HS-5 (cell line): ENCODE data around the gene PIK3C2G.
"Not testable (repeated sequence)": the region's sequence is repeated elsewhere in the genome, so short reads cannot be mapped to it uniquely, and the experiment has no call there.

Experiments used
- DNase-seq: peaks from one replicate; pipeline ENCODE4 v3.0.0-alpha.2; 2012; ENCODE audit warnings: low read depth

PIK3C2G gene

GRCh38 chr12:18472304-18472703, 211.0 kb downstream of the PIK3C2G start:
- DNase-seq: no peak

- DNase-seq: no peak
Observed at GRCh38 chr12:18472806-18473205, 211.5 kb downstream of the PIK3C2G start.

GRCh38 chr12:18476861-18477260, 215.5 kb downstream of the PIK3C2G start:
- no peak for DNase-seq

- no peak for DNase-seq
Observed at GRCh38 chr12:18479256-18479655, 217.9 kb downstream of the PIK3C2G start.

- no peak for DNase-seq
Observed at GRCh38 chr12:18482601-18483120, 221.3 kb downstream of the PIK3C2G start.

DNA sequence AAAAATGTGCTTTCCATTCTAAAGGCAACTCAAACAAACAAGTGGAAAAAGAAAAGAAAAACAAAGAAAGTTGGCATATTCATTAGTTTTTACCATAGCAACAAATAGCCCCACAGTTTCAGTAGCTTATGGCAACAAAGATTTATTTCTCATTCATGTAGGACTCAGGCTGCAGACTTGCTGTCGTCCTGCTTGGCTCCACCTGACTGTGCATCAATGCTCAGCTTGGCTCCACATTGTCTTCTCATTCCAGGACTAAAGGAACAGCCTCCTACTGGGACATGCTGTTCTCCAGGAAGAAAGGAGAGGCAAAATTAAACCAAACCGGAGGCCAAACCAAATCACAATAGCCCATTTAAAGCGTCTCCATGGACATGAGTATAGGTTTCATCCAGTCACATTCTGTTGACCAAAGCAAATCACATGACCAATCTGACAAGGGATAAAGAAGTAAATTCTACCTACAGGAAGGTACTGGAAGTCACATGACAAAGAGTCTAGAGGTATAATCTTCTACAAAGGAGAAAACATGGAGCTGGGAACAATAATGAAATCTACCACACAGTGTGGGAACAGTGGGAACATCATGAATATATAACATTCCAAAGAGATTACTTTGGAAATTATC, 222.5 kb downstream of the PIK3C2G start:
- no peak for DNase-seq

DNA sequence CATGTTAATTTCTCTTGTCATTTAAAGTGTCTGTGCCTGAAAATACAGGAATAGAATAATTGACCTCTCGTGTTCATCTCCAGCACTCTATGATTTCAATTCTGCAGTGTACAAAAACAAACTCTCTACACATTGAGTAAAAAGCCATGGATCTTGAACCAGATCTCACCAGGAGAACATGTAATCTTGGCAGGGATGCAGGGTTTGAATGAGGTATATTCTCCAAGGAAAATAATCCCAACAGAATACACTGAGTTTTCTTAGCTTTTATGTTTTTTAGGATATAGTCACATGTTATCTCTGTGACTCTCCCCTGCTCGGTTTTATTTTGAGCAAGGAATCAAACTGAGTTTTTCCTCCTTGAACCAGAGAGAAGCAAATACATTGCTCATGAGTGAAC, 224.7 kb downstream of the PIK3C2G start:
- no peak for DNase-seq

GRCh38 chr12:18487509-18487908, 226.2 kb downstream of the PIK3C2G start:
- no peak for DNase-seq

- peak; percentile 68 for DNase-seq
Observed at GRCh38 chr12:18492372-18493025, 231.2 kb downstream of the PIK3C2G start.

- no peak for DNase-seq
Observed at GRCh38 chr12:18496156-18496555, 234.8 kb downstream of the PIK3C2G start.

DNA sequence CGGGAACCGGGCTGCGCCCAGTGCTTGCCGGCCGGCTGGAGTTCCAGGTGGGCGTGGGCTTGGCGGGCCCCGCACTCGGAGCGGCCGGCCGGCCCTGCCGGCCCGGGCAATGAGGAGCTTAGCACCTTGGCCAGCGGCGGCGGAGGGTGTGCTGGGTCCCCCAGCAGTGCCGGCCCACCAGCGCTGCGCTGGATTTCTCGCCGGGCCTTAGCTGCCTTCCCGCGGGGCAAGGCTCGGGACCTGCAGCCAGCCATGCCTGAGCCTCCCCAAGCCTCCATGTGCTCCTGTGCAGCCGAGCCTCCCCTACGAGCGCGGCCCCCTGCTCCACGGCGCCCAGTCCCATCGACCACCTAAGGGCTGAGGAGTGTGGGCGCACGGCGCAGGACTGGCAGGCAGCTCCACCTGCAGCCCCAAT, 238.8 kb downstream of the PIK3C2G start:
- DNase-seq: not testable (repeated sequence)

- not testable (repeated sequence) for DNase-seq
Observed at GRCh38 chr12:18500736-18501135, 239.4 kb downstream of the PIK3C2G start.

DNA sequence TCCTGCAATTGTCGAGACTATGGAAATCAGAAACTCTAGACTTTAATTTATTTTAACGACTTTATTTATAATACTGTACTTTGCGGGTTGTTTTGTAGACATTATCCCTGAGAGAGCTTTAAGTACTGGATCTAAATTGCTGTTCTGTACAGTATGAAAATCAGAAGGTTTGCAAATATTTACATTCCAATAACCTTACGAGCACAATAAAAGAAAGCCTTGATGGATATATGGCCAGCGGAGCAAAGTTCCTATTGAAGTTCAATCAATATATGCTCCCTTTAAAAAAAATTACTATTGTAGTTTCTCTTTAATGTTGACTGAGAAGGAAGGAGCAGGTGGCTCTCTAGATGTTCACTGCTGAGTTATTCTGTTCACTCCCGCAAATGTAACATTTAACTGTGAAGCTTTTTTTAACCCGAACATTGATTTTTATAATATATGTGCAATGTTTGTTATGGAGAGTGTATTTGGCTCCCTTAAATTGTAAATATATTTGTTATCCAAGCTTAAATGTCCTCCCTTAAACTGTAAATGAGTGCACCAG, 241.2 kb downstream of the PIK3C2G start:
- no peak for DNase-seq

DNA sequence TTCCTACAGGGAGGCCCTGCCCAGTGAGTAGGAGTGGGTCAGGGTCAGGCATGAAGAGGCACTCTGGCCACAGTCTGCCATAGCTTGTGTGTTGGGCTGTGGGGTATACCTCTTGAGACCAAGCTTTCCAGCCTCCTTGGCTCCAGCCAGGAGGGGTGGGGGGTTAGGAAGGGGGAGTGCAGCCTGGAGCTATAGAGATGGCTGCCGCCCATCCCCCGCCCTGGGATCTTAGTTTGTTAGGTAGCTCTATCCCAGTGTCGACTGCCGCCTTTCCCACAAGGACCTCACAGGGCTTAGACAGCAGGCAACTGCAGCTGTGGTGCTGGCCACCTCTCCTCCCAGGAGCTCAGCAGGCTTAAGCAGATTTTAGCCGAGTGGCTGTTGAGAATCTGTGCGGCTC, 260.1 kb downstream of the PIK3C2G start:
- DNase-seq: no peak

DNA sequence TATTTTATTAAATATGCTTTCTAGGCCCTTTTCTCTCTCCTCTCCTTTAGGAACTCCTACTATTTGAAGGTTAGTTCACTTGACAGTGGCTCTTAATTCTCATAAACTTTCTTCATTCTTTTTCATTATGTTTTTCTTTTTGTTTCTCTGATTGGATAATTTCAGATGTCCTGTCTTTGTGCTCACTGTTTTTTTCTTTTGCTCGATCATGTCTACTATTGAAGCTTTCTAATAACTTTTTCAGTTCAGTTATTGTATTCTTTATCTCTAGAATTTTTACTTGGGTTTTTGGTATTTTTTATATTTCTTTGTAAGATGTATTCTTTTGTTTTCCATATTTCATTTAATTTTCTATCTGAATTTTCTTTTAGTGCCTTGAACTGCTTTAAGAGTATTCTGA, 261.5 kb downstream of the PIK3C2G start:
- no peak for DNase-seq

DNA sequence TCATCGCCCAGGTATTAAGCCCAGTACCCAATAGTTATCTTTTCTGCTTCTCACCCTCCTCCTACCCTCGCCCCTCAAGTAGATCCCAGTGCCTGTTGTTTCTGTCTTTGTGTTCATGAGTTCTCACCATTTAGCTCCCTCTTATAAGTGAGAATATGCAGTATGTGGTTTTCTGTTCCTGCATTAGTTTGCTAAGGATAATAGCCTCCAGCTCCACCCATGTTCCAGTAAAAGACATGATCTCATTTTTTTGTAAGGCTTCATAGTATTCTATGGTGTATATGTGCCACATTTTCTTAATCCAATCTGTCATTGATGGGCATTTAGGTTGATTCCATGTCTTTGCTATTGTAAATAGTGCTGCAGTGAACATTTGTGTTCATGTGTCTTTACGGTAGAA, 281.2 kb downstream of the PIK3C2G start:
- DNase-seq: not testable (repeated sequence)

GRCh38 chr12:18546399-18546798, 285.1 kb downstream of the PIK3C2G start:
- DNase-seq: no peak

DNA sequence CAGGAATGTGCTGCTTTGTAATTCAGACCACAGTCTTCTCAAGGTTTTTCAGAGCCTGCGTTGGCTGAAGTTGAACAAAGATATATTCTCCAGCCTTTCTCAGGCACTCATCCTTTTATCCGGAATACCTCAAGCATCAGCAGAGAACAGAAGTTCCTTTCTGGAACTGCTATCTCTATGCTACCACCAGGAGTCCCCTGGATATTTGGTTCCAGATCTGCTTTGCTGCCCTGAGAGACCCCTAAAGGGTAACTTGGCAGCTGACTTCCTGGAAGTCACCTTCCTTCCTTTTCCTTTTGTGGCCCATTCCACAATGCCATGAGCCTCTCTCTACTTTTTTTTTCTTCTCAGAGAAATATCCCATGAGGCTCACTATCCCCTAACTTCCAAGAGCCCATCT, 288.3 kb downstream of the PIK3C2G start:
- no peak for DNase-seq

DNA sequence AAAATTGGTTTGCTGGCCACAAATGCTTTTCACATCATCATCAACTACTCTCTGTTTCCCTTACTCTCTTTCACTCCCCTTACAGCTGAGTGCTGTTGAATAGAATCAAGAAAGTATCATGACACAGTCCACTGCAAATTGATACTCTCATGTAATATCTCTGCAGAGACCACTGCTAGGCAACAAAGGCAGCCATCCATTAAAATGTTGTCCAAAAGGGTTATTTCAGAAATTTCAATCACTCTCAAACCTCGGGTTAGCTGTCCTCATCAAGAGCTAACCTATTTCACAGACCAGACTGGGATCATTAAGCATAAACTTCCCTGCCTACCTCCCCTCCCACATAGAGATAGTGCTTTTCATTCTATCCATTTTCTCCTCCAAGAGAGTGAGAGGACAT, 289.8 kb downstream of the PIK3C2G start:
- DNase-seq: no peak

- no peak for DNase-seq
Observed at GRCh38 chr12:18551701-18552100, 290.4 kb downstream of the PIK3C2G start.

GRCh38 chr12:18552829-18553228, 291.5 kb downstream of the PIK3C2G start:
- DNase-seq: no peak

DNA sequence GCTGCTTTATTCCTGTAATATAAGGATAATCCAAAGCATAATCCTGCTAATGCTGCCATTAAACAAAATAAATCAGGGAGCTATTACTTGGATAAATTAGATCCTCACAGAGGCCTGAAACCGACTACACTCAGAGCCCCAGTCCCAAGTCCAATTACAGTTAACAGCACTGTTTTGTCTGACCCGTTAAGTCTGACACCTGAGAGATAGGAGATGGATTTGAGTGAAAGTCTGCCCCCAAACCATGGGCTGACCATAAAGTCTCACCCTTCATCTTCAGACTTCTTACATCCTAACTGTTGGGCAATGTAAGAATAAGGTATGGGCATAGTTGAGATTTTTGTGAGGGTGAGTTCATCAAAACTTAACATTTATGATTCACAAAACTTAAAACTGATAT, 294.8 kb downstream of the PIK3C2G start:
- DNase-seq: no peak

DNA sequence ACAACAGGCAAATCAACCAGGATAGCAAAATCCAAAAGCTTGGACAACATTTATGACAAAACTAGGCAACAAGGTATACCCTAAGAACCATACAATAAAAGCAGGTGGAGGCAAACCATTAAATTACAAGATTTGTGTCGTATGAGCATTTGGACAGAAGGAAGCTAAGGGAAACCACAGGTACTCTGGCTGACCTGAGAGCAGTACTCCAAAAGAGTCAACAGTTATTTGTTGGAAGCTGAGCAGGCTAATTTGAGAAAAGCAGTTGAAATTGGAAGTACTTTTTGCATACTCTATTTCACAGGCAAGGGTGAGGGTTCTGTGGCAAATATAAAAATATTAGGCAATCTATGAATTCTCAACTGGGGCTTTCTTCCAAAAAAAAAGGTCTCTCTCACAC, 297.9 kb downstream of the PIK3C2G start:
- DNase-seq: no peak

DNA sequence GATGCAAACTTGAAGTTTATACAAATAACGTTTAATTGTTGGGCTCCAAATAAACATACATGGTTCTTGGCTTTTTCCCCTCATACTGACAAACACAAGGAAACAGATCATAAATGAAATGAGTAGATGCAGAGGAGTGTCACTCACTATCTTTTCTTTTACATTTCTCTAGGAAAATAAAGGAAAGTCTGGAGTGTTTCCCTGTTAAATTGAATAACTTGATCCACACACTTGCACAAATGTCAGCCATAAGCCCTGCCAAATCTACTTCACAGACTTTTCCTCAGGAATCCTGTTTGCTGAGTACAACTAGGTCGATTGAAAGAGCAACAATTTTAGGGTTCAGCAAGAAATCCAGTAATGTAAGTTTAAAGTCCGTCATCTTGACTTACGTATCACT, 301.2 kb downstream of the PIK3C2G start:
- DNase-seq: no peak
